Trophoblast cell (in vitro differentiated cells and primary cell): ENCODE results near the gene IL6.

Source experiments
- DNase-seq, 2 donors: peaks; one replicate each; pipeline ENCODE4 v3.0.0-alpha.2; 2016
- H2AFZ ChIP-seq: 2 replicates; pipeline ENCODE4 v1.6.1; 2013; ENCODE audit warnings: low read length, moderate library complexity, mild to moderate bottlenecking; ENCODE audit not compliant: insufficient read depth, poor library complexity
- H2AK5ac ChIP-seq: 2 replicates; pipeline ENCODE4 v1.6.1; 2013; ENCODE audit warnings: mild to moderate bottlenecking, low read length
- H2BK120ac ChIP-seq: 2 replicates; pipeline ENCODE4 v1.6.1; 2013; ENCODE audit warnings: low read length, mild to moderate bottlenecking, moderate library complexity; ENCODE audit not compliant: insufficient read depth, poor library complexity
- H2BK12ac ChIP-seq: 2 replicates; pipeline ENCODE4 v1.6.1; 2013; ENCODE audit warnings: mild to moderate bottlenecking, low read length, moderate library complexity
- H2BK5ac ChIP-seq: 2 replicates; pipeline ENCODE4 v1.6.1; 2013; ENCODE audit warnings: low read length, low read depth, moderate library complexity, mild to moderate bottlenecking; ENCODE audit not compliant: poor library complexity
- H3K14ac ChIP-seq: 2 replicates; pipeline ENCODE4 v1.6.1; 2013; ENCODE audit warnings: mild to moderate bottlenecking, low read length
- H3K18ac ChIP-seq: 2 replicates; pipeline ENCODE4 v1.6.1; 2013; ENCODE audit warnings: mild to moderate bottlenecking, low read length
- H3K23ac ChIP-seq: 2 replicates; pipeline ENCODE4 v1.6.1; 2013; ENCODE audit warnings: low read length
- H3K27ac ChIP-seq: 2 replicates; pipeline ENCODE4 v1.5.1; 2013; ENCODE audit warnings: low read depth, mild to moderate bottlenecking, inconsistent platforms, low read length, moderate library complexity
- H3K27me3 ChIP-seq: 2 replicates; pipeline ENCODE4 v1.6.1; 2013; ENCODE audit warnings: inconsistent platforms, mild to moderate bottlenecking, low read length, moderate library complexity; ENCODE audit not compliant: insufficient read depth
- H3K36me3 ChIP-seq, 2 experiments: 1 replicate in 1 of 2; 2 replicates in 1 of 2; pipeline ENCODE4 v1.6.1; 2013; ENCODE audit warnings: low read length in 2 of 2, mild to moderate bottlenecking in 2 of 2, moderate library complexity in 1 of 2; ENCODE audit not compliant: insufficient read depth in 2 of 2, control insufficient read depth in 1 of 2
- H3K4ac ChIP-seq: 2 replicates; pipeline ENCODE4 v1.6.1; 2013; ENCODE audit warnings: low read depth, mild to moderate bottlenecking, low read length, moderate library complexity
- H3K4me1 ChIP-seq, 2 experiments: 1 replicate in 1 of 2; 2 replicates in 1 of 2; pipeline ENCODE4 v1.6.1; 2013; ENCODE audit warnings: low read length in 2 of 2, mild to moderate bottlenecking in 2 of 2, moderate library complexity in 1 of 2; ENCODE audit not compliant: insufficient read depth in 2 of 2, control insufficient read depth in 1 of 2
- H3K4me2 ChIP-seq: 2 replicates; pipeline ENCODE4 v1.6.1; 2013; ENCODE audit warnings: inconsistent platforms, mild to moderate bottlenecking, low read length, moderate library complexity
- H3K4me3 ChIP-seq: 2 replicates; pipeline ENCODE4 v1.5.1; 2013; ENCODE audit warnings: mild to moderate bottlenecking, low read depth, low read length, inconsistent platforms
- H3K79me1 ChIP-seq: one replicate; pipeline ENCODE4 v1.6.1; 2013; ENCODE audit warnings: low read length
- H3K79me2 ChIP-seq: 2 replicates; pipeline ENCODE4 v1.6.1; 2013; ENCODE audit warnings: low read length, mild to moderate bottlenecking; ENCODE audit not compliant: control insufficient read depth, insufficient read depth, poor library complexity
- H3K9ac ChIP-seq: 2 replicates; pipeline ENCODE4 v1.6.1; 2013; ENCODE audit warnings: mild to moderate bottlenecking, low read length
- H3K9me3 ChIP-seq: 2 replicates; pipeline ENCODE4 v1.6.1; 2013; ENCODE audit warnings: low read depth, mild to moderate bottlenecking, control low read depth, inconsistent platforms, low read length; ENCODE audit not compliant: insufficient read depth
- H4K12ac ChIP-seq: 2 replicates; pipeline ENCODE4 v1.6.1; 2013; ENCODE audit warnings: low read depth, mild to moderate bottlenecking, low read length, moderate library complexity
- H4K8ac ChIP-seq: 2 replicates; pipeline ENCODE4 v1.6.1; 2013; ENCODE audit warnings: low read depth, mild to moderate bottlenecking, low read length, moderate library complexity
- H4K91ac ChIP-seq: one replicate; pipeline ENCODE4 v1.6.1; 2013; ENCODE audit warnings: low read depth, mild to moderate bottlenecking, low read length, moderate library complexity
- WGBS: extraction: QIAGEN DNeasy Blood & Tissue Kit; methylation state at CpG from one replicate; pipeline ENCODE4 v1.1.7; 2013; ENCODE audit warnings: missing lambda C conversion rate; ENCODE audit not compliant: insufficient read length, insufficient coverage; ENCODE audit errors: extremely low coverage; 5-methylcytosine and 5-hydroxymethylcytosine counted together

IL6 gene

GRCh38 chr7:22727714-22728035 is 675 bp downstream of the IL6 start:
- Histone ChIP-seq H3K79me2 (peaks cover 6% of the 10 kb centered on the region), H3K27ac (peak overlapping the region; percentile 70), H3K14ac (peak overlapping the region; percentile 53), H3K18ac (peak overlapping the region; percentile 35), H2AK5ac (peak overlapping the region; percentile 51), H3K23ac (no peak overlapping the region), H3K4me1 (peaks cover 14 to 15% of the 10 kb centered on the region in 2 experiments), H3K36me3 (no peaks in the 10 kb centered on the region), H4K91ac (peak overlapping the region; percentile 77), H3K79me1 (peaks cover 11% of the 10 kb centered on the region), H2BK120ac (peak overlapping the region; percentile 86), H3K4ac (peak overlapping the region; percentile 80), H4K8ac (peak overlapping the region; percentile 83), H3K27me3 (no peaks in the 10 kb centered on the region), H2BK12ac (peak overlapping the region; percentile 89), H2BK5ac (peak overlapping the region; percentile 88), H3K9me3 (no peaks in the 10 kb centered on the region), H4K12ac (no peak overlapping the region), H2AFZ (peak overlapping the region; percentile 26), H3K4me2 (peak overlapping the region; percentile 22), H3K4me3 (no peak overlapping the region), H3K9ac (no peak overlapping the region)
- no peak for DNase-seq
- WGBS, result no CpG with 5 or more reads among the region's 3 CpGs

GRCh38 chr7:22728401-22729029 is 1.5 kb downstream of the IL6 start:
- no CpG with 5 or more reads among the region's 1 CpG for WGBS
- Histone ChIP-seq H3K4me3 (no peak overlapping the region), H4K8ac (no peak overlapping the region), H3K4ac (no peak overlapping the region), H2AK5ac (no peak overlapping the region), H3K79me1 (peaks cover 11% of the 10 kb centered on the region), H3K18ac (no peak overlapping the region), H3K79me2 (peaks cover 6% of the 10 kb centered on the region), H2AFZ (no peak overlapping the region), H3K14ac (no peak overlapping the region), H3K9me3 (no peaks in the 10 kb centered on the region), H3K27me3 (no peaks in the 10 kb centered on the region), H2BK5ac (no peak overlapping the region), H4K91ac (no peak overlapping the region), H3K4me2 (peak overlapping the region; percentile 33), H2BK120ac (no peak overlapping the region), H2BK12ac (no peak overlapping the region), H3K27ac (no peak overlapping the region), H3K9ac (no peak overlapping the region), H3K23ac (no peak overlapping the region), H4K12ac (no peak overlapping the region), H3K4me1 (peaks cover 14 to 15% of the 10 kb centered on the region in 2 experiments), H3K36me3 (no peaks in the 10 kb centered on the region)
- peak in 1 of 2 donors; percentile 69 for DNase-seq

- H3K36me3 ChIP-seq, result no peaks in the 10 kb centered on the region
- H2BK120ac ChIP-seq, result no peak overlapping the region
- no peak overlapping the region for H4K8ac ChIP-seq
- no peak overlapping the region for H3K14ac ChIP-seq
- no peak overlapping the region for H3K27ac ChIP-seq
- no peak overlapping the region for H3K4ac ChIP-seq
- H4K12ac ChIP-seq, result no peak overlapping the region
- H2AK5ac ChIP-seq, result no peak overlapping the region
- H2BK12ac ChIP-seq, result no peak overlapping the region
- H3K23ac ChIP-seq, result no peak overlapping the region
- peaks cover 11% of the 10 kb centered on the region for H3K79me1 ChIP-seq
- peaks cover 14 to 17% of the 10 kb centered on the region in 2 experiments for H3K4me1 ChIP-seq
- H4K91ac ChIP-seq, result no peak overlapping the region
- no peak overlapping the region for H3K4me2 ChIP-seq
- no peak overlapping the region for H2AFZ ChIP-seq
- no peak overlapping the region for H3K18ac ChIP-seq
- H3K4me3 ChIP-seq, result no peak overlapping the region
- WGBS, result no CpG with 5 or more reads among the region's 3 CpGs
- H3K9me3 ChIP-seq, result no peaks in the 10 kb centered on the region
- no peaks in the 10 kb centered on the region for H3K27me3 ChIP-seq
- peaks cover 6% of the 10 kb centered on the region for H3K79me2 ChIP-seq
- no peak overlapping the region for H2BK5ac ChIP-seq
- H3K9ac ChIP-seq, result no peak overlapping the region
- DNase-seq, result no peak
Observed at GRCh38 chr7:22729180-22729825, 2.3 kb downstream of the IL6 start.

- Histone ChIP-seq H4K8ac (no peak overlapping the region), H2BK120ac (no peak overlapping the region), H3K27me3 (no peaks in the 10 kb centered on the region), H3K27ac (no peak overlapping the region), H4K12ac (no peak overlapping the region), H2BK12ac (no peak overlapping the region), H3K4me3 (no peak overlapping the region), H4K91ac (no peak overlapping the region), H3K4me1 (peaks cover 14 to 17% of the 10 kb centered on the region in 2 experiments), H3K18ac (no peak overlapping the region), H3K4ac (no peak overlapping the region), H3K9ac (no peak overlapping the region), H3K79me1 (peaks cover 11% of the 10 kb centered on the region), H2AFZ (no peak overlapping the region), H2AK5ac (no peak overlapping the region), H3K36me3 (no peaks in the 10 kb centered on the region), H3K4me2 (no peak overlapping the region), H3K14ac (no peak overlapping the region), H2BK5ac (no peak overlapping the region), H3K9me3 (no peaks in the 10 kb centered on the region), H3K79me2 (peaks cover 6% of the 10 kb centered on the region), H3K23ac (no peak overlapping the region)
- DNase-seq, result no peak
- WGBS, result no CpG with 5 or more reads among the region's 2 CpGs
Observed at GRCh38 chr7:22730066-22730710, 3.2 kb downstream of the IL6 start.
